Stimulated activated CD8-positive, alpha-beta memory T cell treated with anti-CD3 and anti-CD28 coated beads, Interleukin-12 subunit alpha, Interleukin-12 subunit beta, amount 100 ng/mL, for 1 hour (primary cell): ENCODE results near the gene UBAC2.
"Not testable (repeated sequence)": the region's sequence is repeated elsewhere in the genome, so short reads cannot be mapped to it uniquely, and the experiment has no call there.

Source experiments
- DNase-seq: peaks from one replicate; pipeline ENCODE4 v3.0.0-alpha.2; 2020; ENCODE audit warnings: low read depth

UBAC2 gene

DNA sequence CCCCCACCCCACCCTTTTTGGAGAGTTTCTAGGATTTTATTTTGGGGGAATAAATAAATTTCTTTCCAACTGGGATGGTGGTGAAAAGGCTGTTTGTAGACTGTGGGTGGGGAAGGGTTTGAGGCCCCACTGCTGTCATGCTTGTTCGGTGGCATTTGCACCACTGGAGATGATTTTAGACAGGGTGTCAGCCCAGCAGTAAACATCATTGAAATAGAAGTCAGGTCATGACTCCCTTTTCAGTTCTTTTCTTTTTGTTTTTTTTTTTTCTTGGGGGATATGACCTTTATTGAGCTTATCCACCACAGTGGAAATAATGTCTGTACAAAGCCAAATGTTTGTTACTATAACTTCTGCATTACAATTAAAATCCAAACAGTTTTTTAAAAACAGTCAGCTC is 14.1 kb downstream of the UBAC2 start:
- DNase-seq: no peak

DNA sequence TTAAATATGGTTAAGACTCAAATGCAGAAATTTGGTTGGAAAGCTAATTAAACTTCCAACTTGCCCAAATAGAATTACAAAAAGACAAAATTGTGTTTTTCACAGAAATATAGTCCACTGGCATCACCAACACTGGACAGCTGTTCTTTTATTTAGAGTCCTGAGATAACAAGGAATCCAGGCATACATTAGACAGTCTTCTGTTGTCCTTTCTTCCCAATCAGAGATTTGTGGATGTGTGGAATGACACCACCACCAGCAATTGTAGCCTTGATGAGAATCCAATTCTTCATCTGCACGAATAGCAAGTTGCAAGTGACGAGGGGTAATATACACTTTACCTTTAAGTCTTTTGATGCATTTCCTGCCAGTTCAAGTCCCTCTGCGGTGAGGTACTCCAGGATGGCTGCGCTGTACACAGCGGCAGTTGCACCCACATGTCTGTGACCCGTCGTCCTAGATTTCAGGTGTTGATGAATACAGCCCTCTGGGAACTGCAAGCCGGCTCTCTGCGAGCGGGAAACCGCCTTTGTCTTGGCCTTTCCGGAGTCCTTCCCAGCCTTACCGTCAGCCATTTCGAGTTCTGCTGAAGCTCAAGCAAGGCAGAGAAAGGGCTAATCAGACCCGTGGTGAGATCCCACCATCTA is 14.7 kb downstream of the UBAC2 start:
- DNase-seq: peak; percentile 35

- DNase-seq: no peak
Observed at GRCh38 chr13:99217461-99218110, 16.9 kb downstream of the UBAC2 start.

GRCh38 chr13:99218126-99218525 is 17.5 kb downstream of the UBAC2 start:
- DNase-seq: no peak

- DNase-seq: no peak
Observed at GRCh38 chr13:99218545-99218944, 17.9 kb downstream of the UBAC2 start.

DNA sequence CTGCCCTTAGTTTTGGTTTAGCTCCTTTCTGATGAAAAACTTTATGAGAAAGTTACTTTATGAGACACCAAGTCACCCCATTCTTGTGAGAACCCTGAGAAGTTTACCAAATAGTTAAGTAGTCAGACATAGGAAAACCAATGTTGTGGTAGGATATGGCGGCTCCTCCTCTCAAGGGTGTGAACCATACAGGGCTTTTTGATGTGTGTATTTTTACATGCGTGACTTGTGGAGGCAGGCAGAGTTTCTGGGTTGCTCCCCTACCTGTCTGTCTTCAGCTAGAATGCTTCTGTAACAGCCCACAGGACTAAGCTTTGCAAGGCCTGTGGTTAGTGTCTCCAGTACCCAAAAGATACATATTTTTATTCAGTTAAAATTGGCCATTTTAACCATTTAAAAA is 18.3 kb downstream of the UBAC2 start:
- peak; percentile 41 for DNase-seq

- DNase-seq: no peak
Observed at GRCh38 chr13:99220199-99220935, 19.7 kb downstream of the UBAC2 start.

DNA sequence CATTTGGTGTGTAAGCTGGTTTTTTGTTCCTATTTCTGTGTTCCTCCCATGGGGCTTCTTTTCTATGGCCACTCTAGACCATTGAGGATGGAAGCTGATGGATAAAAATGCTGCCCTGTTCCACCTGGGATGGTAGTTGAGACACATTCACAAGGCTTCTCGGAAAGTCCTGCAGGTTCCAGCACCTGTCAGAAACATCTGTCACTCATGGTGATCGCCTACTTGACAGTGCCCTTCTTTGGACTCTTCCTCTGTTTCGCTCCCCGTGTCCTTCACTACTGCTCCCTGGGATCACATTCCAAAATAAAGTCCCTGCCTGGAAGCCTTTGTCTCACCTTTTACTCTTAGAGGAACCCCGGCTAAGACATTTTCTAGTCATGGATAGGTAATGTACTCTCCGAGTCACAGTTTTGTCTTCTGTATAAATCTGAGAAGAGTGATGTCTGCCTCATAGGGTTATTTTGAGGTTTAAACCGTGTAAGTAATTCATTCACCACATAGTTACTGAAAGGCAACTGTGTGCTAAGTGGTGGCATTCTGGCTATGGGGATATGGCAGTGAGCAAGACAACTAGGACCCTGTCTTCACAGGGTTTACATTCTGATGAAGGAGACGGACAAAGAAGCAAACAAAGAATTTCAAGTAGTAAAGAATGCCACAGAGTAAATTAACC is 21.0 kb downstream of the UBAC2 start:
- no peak for DNase-seq

DNA sequence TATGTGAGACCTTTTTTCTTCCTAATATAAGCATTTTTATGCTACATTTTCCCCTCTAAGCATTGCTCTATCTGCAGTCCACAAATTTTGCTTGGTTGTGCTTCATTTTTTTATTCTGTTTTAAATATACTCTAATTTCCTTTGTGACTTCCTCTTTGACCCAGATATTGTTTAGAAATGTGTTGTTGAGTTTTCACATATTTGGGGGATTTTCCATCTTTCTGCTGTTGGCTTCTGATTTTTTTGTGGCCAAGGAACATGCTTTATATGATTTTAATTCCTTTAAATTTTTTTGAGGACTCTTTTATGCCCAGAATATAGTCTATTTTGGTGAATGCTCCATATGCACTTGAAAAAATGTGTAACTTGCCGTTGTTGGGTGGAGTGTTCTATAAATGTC is 22.9 kb downstream of the UBAC2 start:
- no peak for DNase-seq

- no peak for DNase-seq
Observed at GRCh38 chr13:99224021-99224420, 23.4 kb downstream of the UBAC2 start.

- no peak for DNase-seq
Observed at GRCh38 chr13:99225078-99225477, 24.4 kb downstream of the UBAC2 start.

GRCh38 chr13:99226513-99226912 is 25.9 kb downstream of the UBAC2 start:
- no peak for DNase-seq

GRCh38 chr13:99227331-99227900 is 26.8 kb downstream of the UBAC2 start:
- no peak for DNase-seq

DNA sequence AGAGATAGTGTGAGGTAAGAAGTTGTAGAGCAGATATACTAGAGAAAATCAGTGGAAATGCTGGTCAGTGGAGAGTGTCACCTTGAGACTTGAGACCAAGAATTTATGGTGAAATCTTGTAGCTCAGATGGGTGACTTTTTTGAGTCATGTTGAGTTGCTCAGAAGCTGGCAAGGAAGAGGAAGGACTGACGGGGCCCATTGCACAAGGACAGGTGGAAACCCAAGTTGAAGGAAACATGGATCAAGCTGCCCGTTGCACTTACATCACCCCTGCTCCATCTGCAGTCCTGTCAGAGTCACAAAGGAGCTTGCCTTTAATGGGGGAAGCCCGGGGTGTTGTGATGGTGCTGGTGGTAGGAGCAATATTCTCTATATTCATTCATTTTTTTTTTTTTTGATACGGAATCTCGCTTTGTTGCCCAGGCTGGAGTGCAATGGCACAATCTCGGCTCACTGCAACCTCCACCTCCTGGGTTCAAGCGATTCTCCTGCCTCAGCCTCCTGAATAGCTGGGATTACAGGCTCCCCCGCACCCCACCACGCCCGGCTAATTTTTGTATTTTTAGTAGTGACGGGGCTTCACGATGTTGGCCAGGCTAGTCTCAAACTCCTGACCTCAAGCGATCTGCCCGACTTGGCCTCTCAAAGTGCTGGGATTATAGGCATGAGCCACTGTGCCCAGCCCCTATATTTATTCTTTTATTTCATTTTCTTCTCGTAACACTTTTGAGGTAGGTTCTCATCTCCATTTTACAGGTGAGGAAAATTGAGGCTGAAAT is 27.4 kb downstream of the UBAC2 start:
- DNase-seq: no peak

- no peak for DNase-seq
Observed at GRCh38 chr13:99228737-99229691, 28.4 kb downstream of the UBAC2 start.

GRCh38 chr13:99230588-99230987 is 29.9 kb downstream of the UBAC2 start:
- not testable (repeated sequence) for DNase-seq

DNA sequence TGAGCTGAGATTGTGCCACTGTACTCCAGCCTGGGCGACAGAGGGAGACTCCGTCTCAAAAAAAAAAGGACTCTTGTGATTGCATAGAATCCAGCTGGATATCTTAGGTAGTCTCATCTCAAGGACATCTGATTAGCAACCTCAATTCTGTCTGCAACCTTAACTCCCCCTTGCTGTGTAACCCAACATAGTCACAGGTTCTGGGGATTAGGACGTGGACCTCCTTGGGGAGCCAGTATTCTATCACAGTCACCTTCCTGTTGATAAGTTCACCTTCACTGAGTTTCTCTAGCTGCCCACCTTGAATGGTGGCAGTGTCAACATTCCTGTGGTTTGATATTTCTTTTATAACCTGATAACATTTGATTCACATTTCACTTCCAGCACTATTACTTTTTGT is 30.3 kb downstream of the UBAC2 start:
- DNase-seq: no peak

- DNase-seq: no peak
Observed at GRCh38 chr13:99231721-99232120, 31.1 kb downstream of the UBAC2 start.

- no peak for DNase-seq
Observed at GRCh38 chr13:99237981-99238662, 37.5 kb downstream of the UBAC2 start.

- DNase-seq: no peak
Observed at GRCh38 chr13:99246100-99246499, 45.4 kb downstream of the UBAC2 start.
